Pericardium fibroblast (primary cell): Measurements from ENCODE around the gene DIS3L. TPM values are rescaled to one million over a fixed set of nuclear protein-coding genes. Genes with fewer than 3 reads are reported as not detected.

Experiments used
- total RNA-seq: library from RNA; depleted of rRNA; stranded (reverse); fragments of >200 nt; gene quantifications from 2 replicates; pipeline ENCODE4 v1.2.3, GENCODE V29; 2015

The DIS3L gene
- 22.5 TPM in 2 replicates for total RNA-seq

GRCh38 chr15:66293419-66294156 lies at the start of gene DIS3L:
Gene DIS3L (plus strand): TSS chr15:66293568. CDS start chr15:66293597, 29 bp downstream.

GRCh38 chr15:66253418-66254088 lies 39.8 kb upstream of the DIS3L start, which contains the start of gene MEGF11:
Gene MEGF11 (minus strand): TSS chr15:66253750. CDS start chr15:66128403, 125,347 bp downstream.

GRCh38 chr15:66356359-66357236 lies 63.2 kb downstream of the DIS3L start, which contains the start of gene TIPIN:
Gene TIPIN (minus strand): TSS chr15:66356685. CDS start chr15:66352947, 3,738 bp downstream.

Other genes with a start within 250 kb of the DIS3L start
- gene MEGF11, start 39.8 kb upstream of the DIS3L start, total RNA-seq, result not detected in 2 replicates
- gene TIPIN, start 63.1 kb downstream of the DIS3L start, total RNA-seq, result 6.3 and 12.3 TPM in 2 replicates
- 21.0 and 37.6 TPM in 2 replicates for gene MAP2K1, start 93.3 kb downstream of the DIS3L start, total RNA-seq
- 8.3 and 9.2 TPM in 2 replicates for gene SNAPC5, start 204.2 kb downstream of the DIS3L start, total RNA-seq
- 4,701 and 7,351 TPM in 2 replicates for gene RPL4, start 211.3 kb downstream of the DIS3L start, total RNA-seq
- 4.1 and 6.9 TPM in 2 replicates for gene ZWILCH, start 211.8 kb downstream of the DIS3L start, total RNA-seq